22Rv1 (cell line): Measurements from ENCODE around the gene GINS2.

Source experiments
- H3K27ac ChIP-seq: fragments of 450-650 bp; 2 replicates; pipeline ENCODE4 v1.5.1; 2017
- CTCF ChIP-seq: fragments of 450-650 bp; IDR thresholded peaks from 2 replicates; pipeline ENCODE4 v1.5.1; 2017; ENCODE audit warnings: mild to moderate bottlenecking
- ZFX ChIP-seq: fragments of 450-650 bp; IDR thresholded peaks from 2 replicates; pipeline ENCODE4 v1.6.1; 2017; ENCODE audit warnings: antibody characterized with exemption, borderline replicate concordance

The GINS2 gene

GRCh38 chr16:85637061-85637807, 51.5 kb downstream of the GINS2 start:
- no peak for TF ChIP-seq ZFX
- TF ChIP-seq CTCF = no peak
- H3K27ac ChIP-seq = no peak overlapping the region

- no peak overlapping the region for H3K27ac ChIP-seq
These were observed 52.4 kb downstream of the GINS2 start for GRCh38 chr16:85636234-85636812.

GRCh38 chr16:85635545-85636140, 53.1 kb downstream of the GINS2 start:
- TF ChIP-seq CTCF = no peak
- TF ChIP-seq ZFX = no peak
- no peak overlapping the region for H3K27ac ChIP-seq

More at GRCh38 chr16:85636234-85636812, 52.4 kb downstream of the GINS2 start:
- TF ChIP-seq ZFX (no peak), CTCF (no peak)

- peak; percentile 31 for TF ChIP-seq CTCF
- TF ChIP-seq ZFX = no peak
These were observed 53.8 kb downstream of the GINS2 start for GRCh38 chr16:85634747-85635544.

GRCh38 chr16:85633888-85634287, 54.9 kb downstream of the GINS2 start:
- H3K27ac ChIP-seq = no peak overlapping the region
- TF ChIP-seq CTCF (no peak), ZFX (no peak)

More at GRCh38 chr16:85634747-85635544, 53.8 kb downstream of the GINS2 start:
- no peak overlapping the region for H3K27ac ChIP-seq

GRCh38 chr16:85633438-85633743, 55.4 kb downstream of the GINS2 start:
- no peak overlapping the region for H3K27ac ChIP-seq
- TF ChIP-seq CTCF = no peak
- TF ChIP-seq ZFX = no peak
